SK-N-SH (cell line): ENCODE results near the gene ICA1. TPM values are rescaled to one million over a fixed set of nuclear protein-coding genes. Genes with fewer than 3 reads are reported as not detected.
A peak's percentile ranks its signal among the peaks of the same experiment; 100 is the strongest.

Source experiments
- CTCF ChIA-PET: fragments of 300-600, 350-600 bp; formaldehyde crosslinking; extraction: SDS; loops from one replicate; lab custom pipeline; 2021; lab: Yijun Ruan, JAX
- POLR2A ChIA-PET: fragments of 350-600 bp; sonication (Branson Sonifier 250); formaldehyde crosslinking; extraction: SDS; loops from one replicate; lab custom pipeline; 2020; ENCODE audit warnings: antibody characterized with exemption, inconsistent platforms; lab: Yijun Ruan, JAX
- DNase-seq: peaks from one replicate; pipeline ENCODE4 v3.0.0; 2012
- H2AFZ ChIP-seq: fragments of 200-600 bp; sonication (generic); 2 replicates; pipeline ENCODE4 v1.8.1; 2016; ENCODE audit warnings: antibody characterized with exemption, mild to moderate bottlenecking, low read depth
- H3F3A ChIP-seq: fragments of 200-600 bp; sonication (generic); replicated peaks from 2 replicates; pipeline ENCODE3; 2016; ENCODE audit warnings: antibody characterized with exemption, mild to moderate bottlenecking; ENCODE audit not compliant: insufficient read depth
- H3K27ac ChIP-seq, 2 experiments: fragments of 200-500 bp in 1 of 2; fragments of 200-600 bp in 1 of 2; sonication (Bioruptor generic) in 1 of 2; sonication (generic), shearing (Covaris generic) in 1 of 2; 2 replicates each; pipeline versions ENCODE4 v1.5.1 to v1.6.1; 2014 to 2016; ENCODE audit warnings: low read depth in 2 of 2, inconsistent platforms in 1 of 2, low read length in 1 of 2, mild to moderate bottlenecking in 1 of 2, mixed read lengths in 1 of 2
- H3K27me3 ChIP-seq: fragments of 200-600 bp; sonication (generic), shearing (Covaris generic); 2 replicates; pipeline ENCODE4 v1.6.1; 2016; ENCODE audit warnings: mixed run types; ENCODE audit not compliant: insufficient read depth
- H3K36me3 ChIP-seq, 2 experiments: fragments of 200-500 bp in 1 of 2; fragments of 200-600 bp in 1 of 2; sonication (Bioruptor generic) in 1 of 2; sonication (generic) in 1 of 2; replicated peaks in 1 of 2; 2 replicates each; pipeline versions ENCODE3 to v1.5.1; 2014 to 2016; ENCODE audit warnings: low read length in 1 of 2, mild to moderate bottlenecking in 1 of 2; ENCODE audit not compliant: insufficient read depth in 2 of 2, control insufficient read depth in 1 of 2
- H3K4me1 ChIP-seq, 2 experiments: fragments of 200-500 bp in 1 of 2; fragments of 200-600 bp in 1 of 2; sonication (Bioruptor generic) in 1 of 2; sonication (generic), shearing (Covaris generic) in 1 of 2; 2 replicates each; pipeline versions ENCODE4 v1.5.1 to v1.6.1; 2014 to 2016; ENCODE audit warnings: low read depth in 1 of 2, low read length in 1 of 2, mixed run types in 1 of 2; ENCODE audit not compliant: insufficient read depth in 2 of 2, control insufficient read depth in 1 of 2
- H3K4me2 ChIP-seq: fragments of 200-600 bp; sonication (generic), shearing (Covaris generic); 2 replicates; pipeline ENCODE4 v1.6.1; 2017; ENCODE audit warnings: mixed run types
- H3K4me3 ChIP-seq, 2 experiments: fragments of 200-500 bp in 1 of 2; fragments of 200-600 bp in 1 of 2; sonication (Bioruptor generic) in 1 of 2; sonication (generic), shearing (Covaris generic) in 1 of 2; 2 replicates each; pipeline versions ENCODE4 v1.5.1 to v1.8.1; 2014 to 2016; ENCODE audit warnings: low read depth in 2 of 2, inconsistent platforms in 1 of 2, low read length in 1 of 2, mild to moderate bottlenecking in 1 of 2, mixed read lengths in 1 of 2, moderate library complexity in 1 of 2
- H3K79me2 ChIP-seq: fragments of 200-600 bp; sonication (generic); 2 replicates; pipeline ENCODE4 v1.8.1; 2017; ENCODE audit warnings: mild to moderate bottlenecking; ENCODE audit not compliant: insufficient read depth
- H3K9ac ChIP-seq: fragments of 200-600 bp; sonication (generic); 2 replicates; pipeline ENCODE4 v1.6.1; 2017; ENCODE audit warnings: mixed run types
- H3K9me2 ChIP-seq: fragments of 200-600 bp; sonication (generic); 2 replicates; pipeline ENCODE4 v1.6.1; 2017; ENCODE audit warnings: mixed run types
- H3K9me3 ChIP-seq: fragments of 200-600 bp; sonication (generic); 2 replicates; pipeline ENCODE4 v1.6.1; 2017; ENCODE audit warnings: mixed run types, mild to moderate bottlenecking, moderate library complexity
- H4K20me1 ChIP-seq: fragments of 200-600 bp; sonication (generic); 2 replicates; pipeline ENCODE4 v1.6.1; 2017; ENCODE audit warnings: mild to moderate bottlenecking, mixed run types; ENCODE audit not compliant: insufficient read depth
- CHD2 ChIP-seq: fragments of 150-350 bp; IDR thresholded peaks from 2 replicates; pipeline ENCODE4 v1.6.1; 2018; ENCODE audit warnings: low read length; ENCODE audit not compliant: partially characterized antibody
- ELF1 ChIP-seq: IDR thresholded peaks from 2 replicates; pipeline ENCODE4 v1.4.0; 2012
- EZH2phosphoT487 ChIP-seq: fragments of 200-600 bp; sonication (generic); IDR thresholded peaks from 2 replicates; pipeline ENCODE4 v1.6.1; 2017; ENCODE audit warnings: low read depth, mixed run types, mild to moderate bottlenecking, antibody characterized with exemption, moderate library complexity, borderline replicate concordance
- FOSL2 ChIP-seq: IDR thresholded peaks from 2 replicates; pipeline ENCODE4 v1.4.0; 2012; ENCODE audit warnings: low read depth, mild to moderate bottlenecking, moderate library complexity, borderline replicate concordance
- FOXJ3 ChIP-seq: sonication (generic); formaldehyde crosslinking; IDR thresholded peaks from 2 replicates; pipeline ENCODE4 v1.5.1; 2020; ENCODE audit warnings: mild to moderate bottlenecking, missing genetic modification reagents
- MEF2A ChIP-seq: IDR thresholded peaks from 2 replicates; pipeline ENCODE4 v1.4.0; 2012; ENCODE audit warnings: low read depth, borderline replicate concordance
- MXI1 ChIP-seq: IDR thresholded peaks from 2 replicates; pipeline ENCODE4 v1.6.1; 2012; ENCODE audit warnings: mild to moderate bottlenecking, low read depth, low read length, improper control_type of control experiment
- NFIC ChIP-seq: IDR thresholded peaks from 2 replicates; pipeline ENCODE4 v1.4.0; 2012; ENCODE audit warnings: borderline replicate concordance
- NRF1 ChIP-seq: IDR thresholded peaks from 2 replicates; pipeline ENCODE4 v1.6.1; 2012; ENCODE audit warnings: low read depth, mild to moderate bottlenecking, low read length
- PBX3 ChIP-seq: IDR thresholded peaks from 2 replicates; pipeline ENCODE4; 2012
- POLR2AphosphoS5 ChIP-seq: IDR thresholded peaks from 2 replicates; pipeline ENCODE4 v1.6.1; 2012; ENCODE audit warnings: low read depth, low read length
- RAD21 ChIP-seq: IDR thresholded peaks from 2 replicates; pipeline ENCODE4 v1.6.1; 2012; ENCODE audit warnings: mild to moderate bottlenecking, low read length
- RFX5 ChIP-seq: IDR thresholded peaks from 2 replicates; pipeline ENCODE4 v1.6.1; 2012; ENCODE audit warnings: mild to moderate bottlenecking, improper control_type of control experiment, low read length
- YY1 ChIP-seq: IDR thresholded peaks from 2 replicates; pipeline ENCODE4 v1.4.0; 2012; ENCODE audit warnings: low read depth, mild to moderate bottlenecking
- ZBTB33 ChIP-seq: IDR thresholded peaks from 2 replicates; pipeline ENCODE4 v1.4.0; 2012; ENCODE audit warnings: low read depth, borderline replicate concordance
- WGBS: methylation state at CpG from one replicate; pipeline ENCODE4 v1.1.6; 2017; ENCODE audit warnings: low lambda C conversion rate; 5-methylcytosine and 5-hydroxymethylcytosine counted together
- polyA plus RNA-seq, 3 experiments: library from polyadenylated mRNA; depleted of rRNA; stranded (reverse); fragments of >200 nt; gene quantifications; 2 replicates each; pipeline ENCODE4 v1.2.3, GENCODE V29; 2012
- TF ChIP-seq, protein P1 (sequence below): fragments of 150-350 bp; IDR thresholded peaks from 2 replicates; pipeline ENCODE4 v1.6.1; 2017; ENCODE audit warnings: antibody characterized with exemption, low read length, low read depth, borderline replicate concordance
- TF ChIP-seq, protein P2 (sequence below): IDR thresholded peaks from 2 replicates; pipeline ENCODE4 v1.4.0; 2012; ENCODE audit warnings: low read depth
- TF ChIP-seq, protein P3 (sequence below): IDR thresholded peaks from 2 replicates; pipeline ENCODE4 v1.6.1; 2012; ENCODE audit warnings: mild to moderate bottlenecking, low read depth, low read length, moderate library complexity

The ICA1 gene
- polyA plus RNA-seq, 1 of the 3 experiments (the other 2 are of a cell fraction): 2.4 TPM

- Histone ChIP-seq H3K79me2 (no peaks in the 10 kb centered on the region), H3K4me2 (no peak overlapping the region), H3K4me1 (peaks cover 0 to 72% of the 10 kb centered on the region in 2 experiments; a peak in 2 of 4 replicates), H3F3A (no peaks in the 10 kb centered on the region), H3K27ac (peak overlapping the region in 1 of 2 experiments; percentile 93; a peak in 1 of 4 replicates), H2AFZ (no peak overlapping the region), H3K4me3 (no peak overlapping the region), H4K20me1 (no peaks in the 10 kb centered on the region), H3K36me3 (peaks cover 0 to 34% of the 10 kb centered on the region in 2 experiments), H3K9me2 (no peaks in the 10 kb centered on the region), H3K9me3 (no peaks in the 10 kb centered on the region), H3K27me3 (no peaks in the 10 kb centered on the region), H3K9ac (no peak overlapping the region)
- WGBS: 74% methylated on average over 2 of the region's 2 CpGs
- ChIA-PET POLR2A (interaction anchor here (1.1 to 2.3 kb wide), 2 partner anchors 243 to 246 kb away, joined by 3 to 6 read pairs; no protein-coding TSS in a partner anchor), CTCF (interaction anchor here (1.6 to 4.1 kb wide), 4 partner anchors 8 to 628 kb away, joined by 4 to 21 read pairs (median 8); no protein-coding TSS in a partner anchor)
- TF ChIP-seq CHD2 (no peak), NRF1 (no peak), MEF2A (no peak), ZBTB33 (no peak), EZH2phosphoT487 (no peak), RFX5 (no peak), RAD21 (no peak), FOSL2 (no peak), YY1 (no peak), ELF1 (no peak), POLR2AphosphoS5 (no peak), MXI1 (no peak), FOXJ3 (CRISPR knock-in tag) (no peak), NFIC (no peak), PBX3 (no peak)
- TF ChIP-seq, protein P1, sequence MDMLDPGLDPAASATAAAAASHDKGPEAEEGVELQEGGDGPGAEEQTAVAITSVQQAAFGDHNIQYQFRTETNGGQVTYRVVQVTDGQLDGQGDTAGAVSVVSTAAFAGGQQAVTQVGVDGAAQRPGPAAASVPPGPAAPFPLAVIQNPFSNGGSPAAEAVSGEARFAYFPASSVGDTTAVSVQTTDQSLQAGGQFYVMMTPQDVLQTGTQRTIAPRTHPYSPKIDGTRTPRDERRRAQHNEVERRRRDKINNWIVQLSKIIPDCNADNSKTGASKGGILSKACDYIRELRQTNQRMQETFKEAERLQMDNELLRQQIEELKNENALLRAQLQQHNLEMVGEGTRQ: no peak
- TF ChIP-seq, protein P2, sequence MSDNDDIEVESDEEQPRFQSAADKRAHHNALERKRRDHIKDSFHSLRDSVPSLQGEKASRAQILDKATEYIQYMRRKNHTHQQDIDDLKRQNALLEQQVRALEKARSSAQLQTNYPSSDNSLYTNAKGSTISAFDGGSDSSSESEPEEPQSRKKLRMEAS: no peak
- TF ChIP-seq, protein P3, sequence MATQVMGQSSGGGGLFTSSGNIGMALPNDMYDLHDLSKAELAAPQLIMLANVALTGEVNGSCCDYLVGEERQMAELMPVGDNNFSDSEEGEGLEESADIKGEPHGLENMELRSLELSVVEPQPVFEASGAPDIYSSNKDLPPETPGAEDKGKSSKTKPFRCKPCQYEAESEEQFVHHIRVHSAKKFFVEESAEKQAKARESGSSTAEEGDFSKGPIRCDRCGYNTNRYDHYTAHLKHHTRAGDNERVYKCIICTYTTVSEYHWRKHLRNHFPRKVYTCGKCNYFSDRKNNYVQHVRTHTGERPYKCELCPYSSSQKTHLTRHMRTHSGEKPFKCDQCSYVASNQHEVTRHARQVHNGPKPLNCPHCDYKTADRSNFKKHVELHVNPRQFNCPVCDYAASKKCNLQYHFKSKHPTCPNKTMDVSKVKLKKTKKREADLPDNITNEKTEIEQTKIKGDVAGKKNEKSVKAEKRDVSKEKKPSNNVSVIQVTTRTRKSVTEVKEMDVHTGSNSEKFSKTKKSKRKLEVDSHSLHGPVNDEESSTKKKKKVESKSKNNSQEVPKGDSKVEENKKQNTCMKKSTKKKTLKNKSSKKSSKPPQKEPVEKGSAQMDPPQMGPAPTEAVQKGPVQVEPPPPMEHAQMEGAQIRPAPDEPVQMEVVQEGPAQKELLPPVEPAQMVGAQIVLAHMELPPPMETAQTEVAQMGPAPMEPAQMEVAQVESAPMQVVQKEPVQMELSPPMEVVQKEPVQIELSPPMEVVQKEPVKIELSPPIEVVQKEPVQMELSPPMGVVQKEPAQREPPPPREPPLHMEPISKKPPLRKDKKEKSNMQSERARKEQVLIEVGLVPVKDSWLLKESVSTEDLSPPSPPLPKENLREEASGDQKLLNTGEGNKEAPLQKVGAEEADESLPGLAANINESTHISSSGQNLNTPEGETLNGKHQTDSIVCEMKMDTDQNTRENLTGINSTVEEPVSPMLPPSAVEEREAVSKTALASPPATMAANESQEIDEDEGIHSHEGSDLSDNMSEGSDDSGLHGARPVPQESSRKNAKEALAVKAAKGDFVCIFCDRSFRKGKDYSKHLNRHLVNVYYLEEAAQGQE: no peak
- no peak for DNase-seq
Measured at GRCh38 chr7:8213381-8213780, 48.6 kb downstream of the ICA1 start.
